Psoas muscle (tissue), 8 donors: Measurements from ENCODE around the gene BTBD6. TPM values are rescaled to one million over a fixed set of nuclear protein-coding genes. Genes with fewer than 3 reads are reported as not detected.

Experiments used
- ATAC-seq, 4 donors: fragments of 200-7000 bp; cut with Tn5 transposase; one replicate each; pipeline ENCODE4 v1.9.1; 2020; ENCODE audit warnings: moderate library complexity in 3 of 4, mild to moderate bottlenecking in 2 of 4
- DNase-seq, 2 donors: peaks; one replicate each; pipeline ENCODE4 v3.0.0-alpha.2; 2020
- H3K27ac ChIP-seq: fragments of 200-600 bp; one replicate; pipeline ENCODE4 v1.8.0; 2022
- H3K27me3 ChIP-seq, 3 donors: fragments of 200-600 bp in 1 of 3; one replicate each; pipeline versions ENCODE4 v1.6.1 to v1.8.0; 2013 to 2022; ENCODE audit warnings: low read length in 2 of 3, mild to moderate bottlenecking in 2 of 3, moderate library complexity in 1 of 3; ENCODE audit not compliant: insufficient read depth in 3 of 3
- H3K36me3 ChIP-seq, 2 donors: fragments of 200-600 bp in 1 of 2; one replicate each; pipeline versions ENCODE4 v1.6.1 to v1.8.0; 2013 to 2022; ENCODE audit warnings: low read depth in 1 of 2, mild to moderate bottlenecking in 1 of 2, moderate library complexity in 1 of 2; ENCODE audit not compliant: insufficient read depth in 1 of 2
- H3K4me1 ChIP-seq: fragments of 200-600 bp; one replicate; pipeline ENCODE4 v1.8.0; 2022
- H3K4me3 ChIP-seq: fragments of 200-600 bp; one replicate; pipeline ENCODE4 v1.8.0; 2022; ENCODE audit warnings: mild to moderate bottlenecking
- H3K9me3 ChIP-seq: fragments of 200-600 bp; one replicate; pipeline ENCODE4 v1.8.0; 2022
- CTCF ChIP-seq: fragments of 200-600 bp; IDR thresholded peaks from one replicate; pipeline ENCODE4 v1.8.0; 2022; ENCODE audit warnings: antibody characterized with exemption
- WGBS, 3 donors: extraction: QIAGEN DNeasy Blood & Tissue Kit; methylation state at CpG; one replicate each; pipeline versions ENCODE4 v1.1.6 to v1.1.7; 2013; 5-methylcytosine and 5-hydroxymethylcytosine counted together
- intact Hi-C, 2 donors: fragments of 100-400 bp; cut with DNase I; formaldehyde crosslinking; loops; one replicate each; pipeline versions ENCODE4 v1.11.0 to v1.14.2; 2022
- polyA plus RNA-seq, 3 donors: library from polyadenylated mRNA; stranded (reverse); fragments of 200-250 nt; gene quantifications; one replicate each; pipeline ENCODE4 v1.2.3, GENCODE V29; 2013
- total RNA-seq, 4 donors: library from RNA; stranded (reverse); fragmentation: NEBNext Ultra II Directional in 2 of 4; extraction: Animal tissue kit (Norgen Biotek cat#: 25700) in 2 of 4; gene quantifications; one replicate each; pipeline versions ENCODE4 v1.2.1 to v1.2.4, GENCODE V29; 2021 to 2023
- donor health status: healthy with polysubstance abuse.
- donor health status: DM: no; HTN: no; CAD: no; lungs with moderate emphysema.
- donor health status: Bipolar disorder and iron deficiency.
- donor health status: healthy.
- donor health status: DM: yes; HTN: yes; CAD: no.
- donor health status: DM: no; HTN: no; CAD: no.
- donor health status: DM: no; HTN: no; CAD: no.
- donor health status: DM: yes; HTN: yes; CAD: no.

BTBD6 gene
- total and polyA plus RNA-seq, 7 donors = 48.3 to 79.7 (median 72.2) TPM

DNA sequence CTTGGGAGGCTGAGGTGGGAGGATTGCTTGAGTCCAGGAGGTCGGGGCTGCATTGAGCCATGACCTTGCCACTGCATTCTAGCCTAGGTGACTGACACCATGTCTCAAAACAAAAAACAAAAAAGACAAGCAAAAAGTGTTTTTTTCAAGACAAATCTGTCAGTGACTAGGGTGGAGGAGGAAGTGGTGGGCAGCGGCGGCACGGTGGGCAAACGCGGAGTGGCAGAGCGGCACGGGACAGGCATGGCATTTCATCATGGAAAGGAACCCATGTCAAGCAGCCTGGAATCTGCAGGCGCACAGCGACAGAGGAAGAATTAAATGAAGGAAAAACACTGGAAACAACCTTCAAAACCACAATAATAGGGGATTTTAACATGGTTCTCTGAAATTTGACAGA is 4.0 kb upstream of the BTBD6 start:
- H3K4me3 ChIP-seq = no peak overlapping the region
- 78 to 97% (median 96%) methylated on average over 10 of the region's 10 CpGs for WGBS, 3 donors
- intact Hi-C loops = no loop called here

DNA sequence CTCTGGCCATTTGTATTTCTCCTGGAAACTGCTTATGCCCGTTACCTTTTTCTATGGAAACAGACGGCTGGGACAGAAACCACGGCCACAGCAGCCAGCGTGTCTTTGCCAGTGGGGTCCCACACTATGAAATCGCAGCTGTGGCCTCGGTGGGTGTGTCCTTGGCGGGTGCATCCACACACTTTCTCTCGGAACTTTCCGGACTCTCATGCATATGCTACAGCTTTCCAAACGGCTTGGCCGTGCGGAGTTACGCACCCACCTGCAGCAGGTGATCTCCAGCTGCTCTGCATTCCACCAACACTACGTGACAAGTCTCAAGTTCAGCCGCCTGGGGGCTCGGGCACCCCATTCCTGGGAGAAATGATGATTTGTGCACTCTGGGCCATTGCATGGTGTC is 1.3 kb upstream of the BTBD6 start:
- no peak overlapping the region for H3K4me3 ChIP-seq
- no peak for TF ChIP-seq CTCF
- H3K27me3 ChIP-seq = no peaks in the 10 kb centered on the region
- WGBS, 3 donors = 88 to 95% (median 92%) methylated on average over 16 of the region's 16 CpGs
- peak in 1 of 2 donors; percentile 47 for DNase-seq
- H3K9me3 ChIP-seq = no peaks in the 10 kb centered on the region
- ATAC-seq = no peak
- intact Hi-C loops = no loop called here
- H3K4me1 ChIP-seq = peaks cover 38% of the 10 kb centered on the region
- H3K27ac ChIP-seq = no peak overlapping the region
- H3K36me3 ChIP-seq = peaks cover 0 to 25% of the 10 kb centered on the region in 2 donors

More for the DNA sequence above, 4.0 kb upstream of the BTBD6 start:
- H3K27me3 ChIP-seq = no peaks in the 10 kb centered on the region
- DNase-seq (no peak), ATAC-seq (no peak)
- peaks cover 16% of the 10 kb centered on the region for H3K4me1 ChIP-seq
- TF ChIP-seq CTCF = no peak
- H3K9me3 ChIP-seq = no peaks in the 10 kb centered on the region
- no peak overlapping the region for H3K27ac ChIP-seq
- H3K36me3 ChIP-seq = peaks cover 0 to 9% of the 10 kb centered on the region in 2 donors

- DNase-seq (peak in 1 of 2 donors; percentile 61), ATAC-seq (peak in 2 of 4 donors; percentile 2 to 9)
- no peak for TF ChIP-seq CTCF
- intact Hi-C loops = no loop called here
- Histone ChIP-seq H3K9me3 (no peaks in the 10 kb centered on the region), H3K27me3 (no peaks in the 10 kb centered on the region), H3K4me1 (peaks cover 38% of the 10 kb centered on the region), H3K4me3 (peak overlapping the region; percentile 70), H3K36me3 (peaks cover 0 to 32% of the 10 kb centered on the region in 2 donors), H3K27ac (peak overlapping the region; percentile 91)
- WGBS, 3 donors = 33 to 50% (median 35%) methylated on average over 34 to 42 of the region's 42 CpGs
Observed at GRCh38 chr14:105247715-105248367, 492 bp upstream of the BTBD6 start.

DNA sequence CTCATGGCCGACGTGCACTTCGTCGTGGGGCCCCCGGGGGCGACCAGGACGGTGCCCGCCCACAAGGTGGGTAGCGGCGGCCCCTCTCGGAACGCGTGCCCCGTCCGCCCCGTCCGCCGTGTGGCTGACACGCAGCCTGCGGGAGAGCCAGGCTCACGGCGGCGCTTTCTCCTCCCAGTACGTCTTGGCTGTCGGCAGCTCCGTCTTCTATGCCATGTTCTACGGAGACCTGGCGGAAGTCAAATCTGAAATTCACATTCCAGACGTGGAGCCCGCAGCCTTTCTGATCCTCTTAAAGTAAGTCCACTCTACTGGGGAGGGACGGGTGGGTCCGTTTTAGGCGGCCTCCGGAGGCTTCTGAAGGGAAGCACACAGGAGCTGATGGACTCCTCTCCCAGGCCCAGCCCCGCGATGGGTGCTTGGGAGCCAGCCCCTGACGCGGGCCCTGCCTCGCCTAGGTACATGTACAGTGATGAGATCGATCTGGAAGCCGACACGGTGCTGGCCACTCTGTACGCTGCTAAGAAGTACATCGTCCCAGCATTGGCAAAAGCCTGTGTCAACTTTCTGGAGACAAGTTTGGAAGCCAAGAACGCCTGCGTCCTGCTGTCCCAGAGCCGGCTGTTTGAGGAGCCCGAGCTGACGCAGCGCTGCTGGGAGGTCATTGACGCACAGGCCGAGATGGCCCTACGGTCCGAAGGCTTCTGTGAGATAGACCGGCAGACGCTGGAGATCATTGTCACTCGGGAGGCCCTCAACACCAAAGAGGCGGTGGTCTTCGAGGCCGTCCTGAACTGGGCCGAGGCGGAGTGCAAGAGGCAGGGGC is 1.1 kb downstream of the BTBD6 start:
- Histone ChIP-seq H3K9me3 (no peaks in the 10 kb centered on the region), H3K4me3 (peak overlapping the region; percentile 70), H3K4me1 (peaks cover 47% of the 10 kb centered on the region), H3K36me3 (peaks cover 0 to 37% of the 10 kb centered on the region in 2 donors), H3K27ac (peak overlapping the region; percentile 91), H3K27me3 (no peaks in the 10 kb centered on the region)
- no peak for TF ChIP-seq CTCF
- DNase-seq (peak in 1 of 2 donors; percentile 69), ATAC-seq (peak; percentile 19 to 48 (median 28))
- 33 to 51% (median 48%) methylated on average over 55 to 62 of the region's 62 CpGs for WGBS, 3 donors
- intact Hi-C loops = no loop called here
